ENCODE data around the gene VWA8. TPM values are rescaled to one million over a fixed set of nuclear protein-coding genes. Genes with fewer than 3 reads are reported as not detected.

The VWA8 gene
- total and polyA plus RNA-seq, 2 experiments from 2014 or later: 6.3 to 24.6 TPM

DNA sequence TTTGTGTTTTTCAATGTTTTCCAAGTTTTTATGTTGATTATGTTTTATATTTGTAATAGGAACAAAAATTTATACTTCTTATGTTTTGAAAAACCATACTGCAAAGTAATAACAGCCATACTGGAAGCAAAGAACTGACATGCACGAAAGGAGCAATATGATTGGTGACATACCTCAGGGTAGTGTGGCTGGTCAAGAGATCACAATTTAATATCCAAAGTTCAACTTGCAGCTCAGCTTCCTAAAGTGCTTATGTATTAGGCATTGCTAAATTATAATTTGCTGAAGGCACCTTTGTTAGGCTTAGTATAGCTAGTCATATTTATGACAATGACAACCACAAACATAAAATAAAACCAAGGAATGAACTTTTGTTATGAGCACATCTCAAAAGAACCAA lies 25.9 kb downstream of the VWA8 start:
- Histone ChIP-seq H3K27ac (ENCODE audit: low read depth) (no peak overlapping the region), H3K9me2 (ENCODE audit: insufficient read depth) (no peaks in the 10 kb centered on the region), H3K4me3 (no peak overlapping the region), H3K27me3 (ENCODE audit: insufficient read depth) (no peaks in the 10 kb centered on the region), H3K36me3 (ENCODE audit: insufficient read depth) (no peaks in the 10 kb centered on the region), H3K79me2 (replicated peaks; ENCODE audit: insufficient read depth) (peaks cover 8% of the 10 kb centered on the region; the same call in 1 of the 2 replicates), H4K20me1 (replicated peaks; ENCODE audit: insufficient read depth) (no peaks in the 10 kb centered on the region), H3K4me2 (no peak overlapping the region), H3F3A (replicated peaks; ENCODE audit: low read depth) (no peaks in the 10 kb centered on the region), H2AFZ (no peak overlapping the region), H3K4me1 (ENCODE audit: insufficient read depth) (no peaks in the 10 kb centered on the region)
- ATAC-seq: no peak
- no peaks in the 10 kb centered on the region for H3K9me3 Mint-ChIP-seq
- TF ChIP-seq, protein P1, sequence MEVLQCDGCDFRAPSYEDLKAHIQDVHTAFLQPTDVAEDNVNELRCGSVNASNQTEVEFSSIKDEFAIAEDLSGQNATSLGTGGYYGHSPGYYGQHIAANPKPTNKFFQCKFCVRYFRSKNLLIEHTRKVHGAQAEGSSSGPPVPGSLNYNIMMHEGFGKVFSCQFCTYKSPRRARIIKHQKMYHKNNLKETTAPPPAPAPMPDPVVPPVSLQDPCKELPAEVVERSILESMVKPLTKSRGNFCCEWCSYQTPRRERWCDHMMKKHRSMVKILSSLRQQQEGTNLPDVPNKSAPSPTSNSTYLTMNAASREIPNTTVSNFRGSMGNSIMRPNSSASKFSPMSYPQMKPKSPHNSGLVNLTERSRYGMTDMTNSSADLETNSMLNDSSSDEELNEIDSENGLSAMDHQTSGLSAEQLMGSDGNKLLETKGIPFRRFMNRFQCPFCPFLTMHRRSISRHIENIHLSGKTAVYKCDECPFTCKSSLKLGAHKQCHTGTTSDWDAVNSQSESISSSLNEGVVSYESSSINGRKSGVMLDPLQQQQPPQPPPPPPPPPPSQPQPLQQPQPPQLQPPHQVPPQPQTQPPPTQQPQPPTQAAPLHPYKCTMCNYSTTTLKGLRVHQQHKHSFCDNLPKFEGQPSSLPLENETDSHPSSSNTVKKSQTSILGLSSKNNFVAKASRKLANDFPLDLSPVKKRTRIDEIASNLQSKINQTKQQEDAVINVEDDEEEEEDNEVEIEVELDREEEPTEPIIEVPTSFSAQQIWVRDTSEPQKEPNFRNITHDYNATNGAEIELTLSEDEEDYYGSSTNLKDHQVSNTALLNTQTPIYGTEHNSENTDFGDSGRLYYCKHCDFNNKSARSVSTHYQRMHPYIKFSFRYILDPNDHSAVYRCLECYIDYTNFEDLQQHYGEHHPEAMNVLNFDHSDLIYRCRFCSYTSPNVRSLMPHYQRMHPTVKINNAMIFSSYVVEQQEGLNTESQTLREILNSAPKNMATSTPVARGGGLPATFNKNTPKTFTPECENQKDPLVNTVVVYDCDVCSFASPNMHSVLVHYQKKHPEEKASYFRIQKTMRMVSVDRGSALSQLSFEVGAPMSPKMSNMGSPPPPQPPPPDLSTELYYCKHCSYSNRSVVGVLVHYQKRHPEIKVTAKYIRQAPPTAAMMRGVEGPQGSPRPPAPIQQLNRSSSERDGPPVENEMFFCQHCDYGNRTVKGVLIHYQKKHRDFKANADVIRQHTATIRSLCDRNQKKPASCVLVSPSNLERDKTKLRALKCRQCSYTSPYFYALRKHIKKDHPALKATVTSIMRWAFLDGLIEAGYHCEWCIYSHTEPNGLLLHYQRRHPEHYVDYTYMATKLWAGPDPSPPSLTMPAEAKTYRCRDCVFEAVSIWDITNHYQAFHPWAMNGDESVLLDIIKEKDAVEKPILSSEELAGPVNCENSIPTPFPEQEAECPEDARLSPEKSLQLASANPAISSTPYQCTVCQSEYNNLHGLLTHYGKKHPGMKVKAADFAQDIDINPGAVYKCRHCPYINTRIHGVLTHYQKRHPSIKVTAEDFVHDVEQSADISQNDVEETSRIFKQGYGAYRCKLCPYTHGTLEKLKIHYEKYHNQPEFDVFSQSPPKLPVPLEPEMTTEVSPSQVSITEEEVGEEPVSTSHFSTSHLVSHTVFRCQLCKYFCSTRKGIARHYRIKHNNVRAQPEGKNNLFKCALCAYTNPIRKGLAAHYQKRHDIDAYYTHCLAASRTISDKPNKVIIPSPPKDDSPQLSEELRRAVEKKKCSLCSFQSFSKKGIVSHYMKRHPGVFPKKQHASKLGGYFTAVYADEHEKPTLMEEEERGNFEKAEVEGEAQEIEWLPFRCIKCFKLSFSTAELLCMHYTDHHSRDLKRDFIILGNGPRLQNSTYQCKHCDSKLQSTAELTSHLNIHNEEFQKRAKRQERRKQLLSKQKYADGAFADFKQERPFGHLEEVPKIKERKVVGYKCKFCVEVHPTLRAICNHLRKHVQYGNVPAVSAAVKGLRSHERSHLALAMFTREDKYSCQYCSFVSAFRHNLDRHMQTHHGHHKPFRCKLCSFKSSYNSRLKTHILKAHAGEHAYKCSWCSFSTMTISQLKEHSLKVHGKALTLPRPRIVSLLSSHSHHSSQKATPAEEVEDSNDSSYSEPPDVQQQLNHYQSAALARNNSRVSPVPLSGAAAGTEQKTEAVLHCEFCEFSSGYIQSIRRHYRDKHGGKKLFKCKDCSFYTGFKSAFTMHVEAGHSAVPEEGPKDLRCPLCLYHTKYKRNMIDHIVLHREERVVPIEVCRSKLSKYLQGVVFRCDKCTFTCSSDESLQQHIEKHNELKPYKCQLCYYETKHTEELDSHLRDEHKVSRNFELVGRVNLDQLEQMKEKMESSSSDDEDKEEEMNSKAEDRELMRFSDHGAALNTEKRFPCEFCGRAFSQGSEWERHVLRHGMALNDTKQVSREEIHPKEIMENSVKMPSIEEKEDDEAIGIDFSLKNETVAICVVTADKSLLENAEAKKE (CRISPR knock-in tag; IDR thresholded peaks at IDR 0.05): no peak
- TF ChIP-seq, protein P2, sequence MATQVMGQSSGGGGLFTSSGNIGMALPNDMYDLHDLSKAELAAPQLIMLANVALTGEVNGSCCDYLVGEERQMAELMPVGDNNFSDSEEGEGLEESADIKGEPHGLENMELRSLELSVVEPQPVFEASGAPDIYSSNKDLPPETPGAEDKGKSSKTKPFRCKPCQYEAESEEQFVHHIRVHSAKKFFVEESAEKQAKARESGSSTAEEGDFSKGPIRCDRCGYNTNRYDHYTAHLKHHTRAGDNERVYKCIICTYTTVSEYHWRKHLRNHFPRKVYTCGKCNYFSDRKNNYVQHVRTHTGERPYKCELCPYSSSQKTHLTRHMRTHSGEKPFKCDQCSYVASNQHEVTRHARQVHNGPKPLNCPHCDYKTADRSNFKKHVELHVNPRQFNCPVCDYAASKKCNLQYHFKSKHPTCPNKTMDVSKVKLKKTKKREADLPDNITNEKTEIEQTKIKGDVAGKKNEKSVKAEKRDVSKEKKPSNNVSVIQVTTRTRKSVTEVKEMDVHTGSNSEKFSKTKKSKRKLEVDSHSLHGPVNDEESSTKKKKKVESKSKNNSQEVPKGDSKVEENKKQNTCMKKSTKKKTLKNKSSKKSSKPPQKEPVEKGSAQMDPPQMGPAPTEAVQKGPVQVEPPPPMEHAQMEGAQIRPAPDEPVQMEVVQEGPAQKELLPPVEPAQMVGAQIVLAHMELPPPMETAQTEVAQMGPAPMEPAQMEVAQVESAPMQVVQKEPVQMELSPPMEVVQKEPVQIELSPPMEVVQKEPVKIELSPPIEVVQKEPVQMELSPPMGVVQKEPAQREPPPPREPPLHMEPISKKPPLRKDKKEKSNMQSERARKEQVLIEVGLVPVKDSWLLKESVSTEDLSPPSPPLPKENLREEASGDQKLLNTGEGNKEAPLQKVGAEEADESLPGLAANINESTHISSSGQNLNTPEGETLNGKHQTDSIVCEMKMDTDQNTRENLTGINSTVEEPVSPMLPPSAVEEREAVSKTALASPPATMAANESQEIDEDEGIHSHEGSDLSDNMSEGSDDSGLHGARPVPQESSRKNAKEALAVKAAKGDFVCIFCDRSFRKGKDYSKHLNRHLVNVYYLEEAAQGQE (IDR thresholded peaks at IDR 0.05; ENCODE audit: unreplicated experiment): no peak
- no peak for TF ChIP-seq ZNF331 (CRISPR knock-in tag; IDR thresholded peaks at IDR 0.05; ENCODE audit: low read depth)
- TF ChIP-seq EZH2 (IDR thresholded peaks at IDR 0.05; ENCODE audit: low read depth, unreplicated experiment): no peak
- TF ChIP-seq JUNB (IDR thresholded peaks at IDR 0.05; ENCODE audit: unreplicated experiment): no peak
- TF ChIP-seq, protein P3, sequence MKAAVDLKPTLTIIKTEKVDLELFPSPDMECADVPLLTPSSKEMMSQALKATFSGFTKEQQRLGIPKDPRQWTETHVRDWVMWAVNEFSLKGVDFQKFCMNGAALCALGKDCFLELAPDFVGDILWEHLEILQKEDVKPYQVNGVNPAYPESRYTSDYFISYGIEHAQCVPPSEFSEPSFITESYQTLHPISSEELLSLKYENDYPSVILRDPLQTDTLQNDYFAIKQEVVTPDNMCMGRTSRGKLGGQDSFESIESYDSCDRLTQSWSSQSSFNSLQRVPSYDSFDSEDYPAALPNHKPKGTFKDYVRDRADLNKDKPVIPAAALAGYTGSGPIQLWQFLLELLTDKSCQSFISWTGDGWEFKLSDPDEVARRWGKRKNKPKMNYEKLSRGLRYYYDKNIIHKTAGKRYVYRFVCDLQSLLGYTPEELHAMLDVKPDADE (IDR thresholded peaks at IDR 0.05): no peak
- TF ChIP-seq STAT1 (IDR thresholded peaks at IDR 0.05; ENCODE audit: unreplicated experiment): no peak
- no peak for TF ChIP-seq EZH2phosphoT487 (IDR thresholded peaks at IDR 0.05; ENCODE audit: unreplicated experiment)
- TF ChIP-seq, protein P4, sequence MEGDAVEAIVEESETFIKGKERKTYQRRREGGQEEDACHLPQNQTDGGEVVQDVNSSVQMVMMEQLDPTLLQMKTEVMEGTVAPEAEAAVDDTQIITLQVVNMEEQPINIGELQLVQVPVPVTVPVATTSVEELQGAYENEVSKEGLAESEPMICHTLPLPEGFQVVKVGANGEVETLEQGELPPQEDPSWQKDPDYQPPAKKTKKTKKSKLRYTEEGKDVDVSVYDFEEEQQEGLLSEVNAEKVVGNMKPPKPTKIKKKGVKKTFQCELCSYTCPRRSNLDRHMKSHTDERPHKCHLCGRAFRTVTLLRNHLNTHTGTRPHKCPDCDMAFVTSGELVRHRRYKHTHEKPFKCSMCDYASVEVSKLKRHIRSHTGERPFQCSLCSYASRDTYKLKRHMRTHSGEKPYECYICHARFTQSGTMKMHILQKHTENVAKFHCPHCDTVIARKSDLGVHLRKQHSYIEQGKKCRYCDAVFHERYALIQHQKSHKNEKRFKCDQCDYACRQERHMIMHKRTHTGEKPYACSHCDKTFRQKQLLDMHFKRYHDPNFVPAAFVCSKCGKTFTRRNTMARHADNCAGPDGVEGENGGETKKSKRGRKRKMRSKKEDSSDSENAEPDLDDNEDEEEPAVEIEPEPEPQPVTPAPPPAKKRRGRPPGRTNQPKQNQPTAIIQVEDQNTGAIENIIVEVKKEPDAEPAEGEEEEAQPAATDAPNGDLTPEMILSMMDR (conservative IDR thresholded peaks at IDR 0.05; ENCODE audit: low read depth in 2 of 2): no peak
- TF ChIP-seq NANOG (IDR thresholded peaks at IDR 0.05; ENCODE audit: borderline replicate concordance): no peak
- TF ChIP-seq POLR2AphosphoS5 (IDR thresholded peaks at IDR 0.05; ENCODE audit: low read depth): no peak
- TF ChIP-seq CREB1 (CRISPR knock-in tag; IDR thresholded peaks at IDR 0.05; ENCODE audit: low read depth): no peak
- no peak for TF ChIP-seq ZNF114 (CRISPR knock-in tag; IDR thresholded peaks at IDR 0.05)
- H3K27ac Mint-ChIP-seq: no peak overlapping the region
- 0 out of 3 replicates have a peak, but pooled peaks cover 4% of the 10 kb centered on the region for H3K36me3 Mint-ChIP-seq (ENCODE audit: low read depth)
- no peak overlapping the region for H3K4me3 Mint-ChIP-seq
- peaks cover 3% of the 10 kb centered on the region; the same call in 1 of the 3 replicates for H3K4me1 Mint-ChIP-seq
- no peak for DNase-seq (ENCODE audit: low spot score)
- no peaks in the 10 kb centered on the region for H3K27me3 Mint-ChIP-seq (ENCODE audit: insufficient read depth, low read depth, poor library complexity)

Data from GM23338 (cell line).